Uterus (tissue), 2 donors: ENCODE measurements around the gene ABCA2.

Source experiments
- CTCF ChIP-seq, 4 experiments: fragments of 200-600 bp in 2 of 4; fragments of 450-650 bp in 2 of 4; sonication (generic) in 2 of 4; IDR thresholded peaks; one replicate each; pipeline ENCODE4 v1.5.1; 2016 to 2019; ENCODE audit warnings: antibody characterized with exemption in 4 of 4, mild to moderate bottlenecking in 2 of 4, moderate library complexity in 1 of 4
- POLR2A ChIP-seq, 2 donors: fragments of 450-650 bp; IDR thresholded peaks; one replicate each; pipeline ENCODE4 v1.6.1; 2016; ENCODE audit warnings: antibody characterized with exemption in 2 of 2, mild to moderate bottlenecking in 1 of 2, moderate library complexity in 1 of 2

GRCh38 chr9:136997830-136998234 is 30.2 kb downstream of the ABCA2 start:
- TF ChIP-seq CTCF (IDR thresholded peaks at IDR 0.05), result no peak
- no peak for TF ChIP-seq POLR2A (IDR thresholded peaks at IDR 0.05)
